GM18519 (cell line): ENCODE results near the gene NKX2-1.

ENCODE experiments used
- ATAC-seq: cut with Tn5 transposase; IDR thresholded peaks from one replicate; pipeline ENCODE4 v1.9.1; 2021; ENCODE audit warnings: mild to moderate bottlenecking, moderate library complexity; ENCODE audit not compliant: unreplicated experiment, low FRiP score

The NKX2-1 gene

GRCh38 chr14:36518031-36518585, 1.9 kb downstream of the NKX2-1 start:
- no peak for ATAC-seq

GRCh38 chr14:36517242-36518030, 2.6 kb downstream of the NKX2-1 start:
- no peak for ATAC-seq

GRCh38 chr14:36516719-36517241, 3.3 kb downstream of the NKX2-1 start:
- no peak for ATAC-seq

- ATAC-seq: no peak
Measured at GRCh38 chr14:36515896-36516718, 3.9 kb downstream of the NKX2-1 start.

GRCh38 chr14:36515105-36515593, 4.9 kb downstream of the NKX2-1 start:
- ATAC-seq: no peak

- no peak for ATAC-seq
Measured at GRCh38 chr14:36514278-36515104, 5.5 kb downstream of the NKX2-1 start.

GRCh38 chr14:36513451-36514277, 6.4 kb downstream of the NKX2-1 start:
- no peak for ATAC-seq

GRCh38 chr14:36513012-36513420, 7.0 kb downstream of the NKX2-1 start:
- ATAC-seq: no peak

- no peak for ATAC-seq
Measured at GRCh38 chr14:36512585-36513003, 7.4 kb downstream of the NKX2-1 start.

GRCh38 chr14:36511981-36512584, 7.9 kb downstream of the NKX2-1 start:
- ATAC-seq: no peak

GRCh38 chr14:36510874-36511273, 9.2 kb downstream of the NKX2-1 start:
- ATAC-seq: no peak

GRCh38 chr14:36510078-36510799, 9.8 kb downstream of the NKX2-1 start:
- no peak for ATAC-seq

GRCh38 chr14:36509069-36509917, 10.7 kb downstream of the NKX2-1 start:
- ATAC-seq: no peak

GRCh38 chr14:36508418-36509068, 11.5 kb downstream of the NKX2-1 start:
- no peak for ATAC-seq

- no peak for ATAC-seq
Measured at GRCh38 chr14:36507847-36508417, 12.1 kb downstream of the NKX2-1 start.
